HCT116 (cell line): ENCODE data around the gene PCDHA7. TPM values are rescaled to one million over a fixed set of nuclear protein-coding genes. Genes with fewer than 3 reads are reported as not detected.

Source experiments
- ATAC-seq: fragments of 200-7000 bp; cut with Tn5 transposase; 2 replicates; pipeline ENCODE4 v1.9.1; 2020; ENCODE audit warnings: mild to moderate bottlenecking, moderate library complexity
- BruUV-seq: library from RNA; stranded (reverse); fragments of 400-500 nt; replicated peaks from 2 replicates; lab custom pipeline; 2021; lab: Mats Ljungman, UMichigan
- CTCF ChIA-PET: fragments of 300-600 bp; sonication (Branson Sonifier 250); formaldehyde crosslinking; loops from one replicate; lab custom pipeline; 2021; ENCODE audit warnings: antibody characterized with exemption; lab: Charles Lee
- POLR2A ChIA-PET: fragments of 300-600, 350-600 bp; sonication (Branson Sonifier 250); formaldehyde crosslinking; loops from one replicate; lab custom pipeline; 2021; ENCODE audit warnings: antibody characterized with exemption; lab: Charles Lee
- RAD21 ChIA-PET, 2 experiments: fragments of 300-600 bp; sonication (Branson Sonifier 250); formaldehyde crosslinking; loops; one replicate each; lab custom pipeline; 2023; ENCODE audit warnings: low total read pairs in 2 of 2; ENCODE audit not compliant: uncharacterized antibody in 2 of 2, unreplicated experiment in 2 of 2, low non-redundant PET in 1 of 2; lab: Charles Lee
- DNase-seq: peaks from one replicate; pipeline ENCODE4 v3.0.0-alpha.2; 2010; ENCODE audit warnings: low read depth, low spot score
- H2AFZ ChIP-seq: fragments of 200-600 bp; shearing (Covaris generic), sonication (generic); 2 replicates; pipeline ENCODE4 v1.6.1; 2017; ENCODE audit warnings: low read depth, mixed run types, mixed read lengths, antibody characterized with exemption, low read length; ENCODE audit not compliant: poor library complexity, severe bottlenecking
- H3K27ac ChIP-seq: 2 replicates; pipeline ENCODE4 v1.5.1; 2012; ENCODE audit warnings: low read depth, low read length
- H3K27me3 ChIP-seq: fragments of 200-600 bp; sonication (generic); 2 replicates; pipeline ENCODE4 v1.6.1; 2016; ENCODE audit warnings: mixed run types, low read length, mixed read lengths; ENCODE audit not compliant: insufficient read depth
- H3K36me3 ChIP-seq, 2 experiments: fragments of 200-500 bp in 1 of 2; fragments of 200-600 bp in 1 of 2; sonication (Bioruptor generic) in 1 of 2; sonication (generic) in 1 of 2; 2 replicates each; pipeline versions ENCODE4 v1.5.1 to v1.6.1; 2014 to 2016; ENCODE audit warnings: low read length in 2 of 2, inconsistent platforms in 1 of 2, mixed read lengths in 1 of 2, mixed run types in 1 of 2; ENCODE audit not compliant: insufficient read depth in 2 of 2, control insufficient read depth in 1 of 2
- H3K4me1 ChIP-seq, 2 experiments: fragments of 200-600 bp in 1 of 2; sonication (generic) in 1 of 2; 2 replicates each; pipeline versions ENCODE4 v1.5.1 to v1.6.1; 2012 to 2017; ENCODE audit warnings: low read length in 2 of 2, inconsistent platforms in 1 of 2, mild to moderate bottlenecking in 1 of 2, mixed read lengths in 1 of 2, mixed run types in 1 of 2, moderate library complexity in 1 of 2; ENCODE audit not compliant: insufficient read depth in 2 of 2, control insufficient read depth in 1 of 2
- H3K4me2 ChIP-seq: fragments of 200-600 bp; sonication (generic); 2 replicates; pipeline ENCODE4 v1.6.1; 2017; ENCODE audit warnings: mixed run types, low read length, mixed read lengths
- H3K4me3 ChIP-seq, 2 experiments: fragments of 200-600 bp in 1 of 2; sonication (generic) in 1 of 2; replicated peaks in 1 of 2; 2 replicates each; pipeline ENCODE4 v1.5.1; 2011 to 2016; ENCODE audit warnings: low read length in 2 of 2, control low read depth in 1 of 2, low read depth in 1 of 2, mild to moderate bottlenecking in 1 of 2, mixed read lengths in 1 of 2, mixed run types in 1 of 2
- H3K79me2 ChIP-seq: fragments of 200-600 bp; sonication (generic); 2 replicates; pipeline ENCODE4 v1.6.1; 2017; ENCODE audit warnings: mild to moderate bottlenecking, mixed run types, low read length, moderate library complexity, mixed read lengths; ENCODE audit not compliant: insufficient read depth
- H3K9ac ChIP-seq: fragments of 200-600 bp; sonication (generic); 2 replicates; pipeline ENCODE4 v1.6.1; 2016; ENCODE audit warnings: low read length, mixed read lengths
- H3K9me2 ChIP-seq: fragments of 200-600 bp; sonication (generic), shearing (Covaris generic); 2 replicates; pipeline ENCODE4 v1.6.1; 2017; ENCODE audit warnings: mixed run types, mild to moderate bottlenecking, moderate library complexity; ENCODE audit not compliant: insufficient read depth
- H3K9me3 ChIP-seq, 2 experiments: fragments of 200-500 bp in 1 of 2; fragments of 200-600 bp in 1 of 2; sonication (Bioruptor generic) in 1 of 2; sonication (generic) in 1 of 2; 2 replicates each; pipeline ENCODE4 v1.6.1; 2014 to 2017; ENCODE audit warnings: low read length in 2 of 2, mixed read lengths in 2 of 2, inconsistent platforms in 1 of 2, low read depth in 1 of 2, mild to moderate bottlenecking in 1 of 2, mixed run types in 1 of 2, moderate library complexity in 1 of 2; ENCODE audit not compliant: control insufficient read depth in 1 of 2, insufficient read depth in 1 of 2
- H4K20me1 ChIP-seq: fragments of 200-600 bp; sonication (generic), shearing (Covaris generic); 2 replicates; pipeline ENCODE4 v1.6.1; 2017; ENCODE audit warnings: mixed run types, mild to moderate bottlenecking, moderate library complexity; ENCODE audit not compliant: insufficient read depth
- ATF3 ChIP-seq: IDR thresholded peaks from 2 replicates; pipeline ENCODE4 v1.6.1; 2012
- CEBPB ChIP-seq: IDR thresholded peaks from 2 replicates; pipeline ENCODE4 v1.6.1; 2012; ENCODE audit warnings: low read depth
- EGR1 ChIP-seq: IDR thresholded peaks from 2 replicates; pipeline ENCODE4 v1.6.1; 2012; ENCODE audit warnings: low read depth
- FOSL1 ChIP-seq: IDR thresholded peaks from 2 replicates; pipeline ENCODE4 v1.6.1; 2012; ENCODE audit warnings: low read depth
- POLR2A ChIP-seq: IDR thresholded peaks from 2 replicates; pipeline ENCODE4 v1.7.0; 2011; ENCODE audit warnings: borderline replicate concordance; ENCODE audit not compliant: insufficient read depth, insufficient read length; ENCODE audit errors: extremely low read depth
- RAD21 ChIP-seq: IDR thresholded peaks from 2 replicates; pipeline ENCODE4 v1.6.1; 2012; ENCODE audit warnings: low read depth, mild to moderate bottlenecking
- REST ChIP-seq: IDR thresholded peaks from 2 replicates; pipeline ENCODE4 v1.6.1; 2012; ENCODE audit warnings: low read depth
- SIN3A ChIP-seq: IDR thresholded peaks from 2 replicates; pipeline ENCODE4 v1.6.1; 2012; ENCODE audit warnings: low read depth
- SRF ChIP-seq: IDR thresholded peaks from 2 replicates; pipeline ENCODE4 v1.6.1; 2012; ENCODE audit warnings: low read depth
- TCF7L2 ChIP-seq: IDR thresholded peaks from 2 replicates; pipeline ENCODE4 v1.7.0; 2011; ENCODE audit warnings: borderline replicate concordance, inconsistent platforms; ENCODE audit not compliant: insufficient read depth, insufficient read length; ENCODE audit errors: extremely low read depth
- YY1 ChIP-seq: IDR thresholded peaks from 2 replicates; pipeline ENCODE4 v1.6.1; 2011; ENCODE audit warnings: low read length, low read depth, moderate library complexity, mild to moderate bottlenecking; ENCODE audit not compliant: insufficient replicate concordance; ENCODE audit errors: extremely low read depth
- ZBTB33 ChIP-seq: IDR thresholded peaks from 2 replicates; pipeline ENCODE4 v1.6.1; 2011; ENCODE audit warnings: mild to moderate bottlenecking, low read length, moderate library complexity; ENCODE audit not compliant: insufficient replicate concordance; ENCODE audit errors: extremely low read depth
- ZFX ChIP-seq: fragments of 450-650 bp; IDR thresholded peaks from 2 replicates; pipeline ENCODE4 v1.6.1; 2017
- ZNF274 ChIP-seq: fragments of 200-500 bp; sonication (Bioruptor generic); IDR thresholded peaks from 2 replicates; pipeline ENCODE4 v1.6.1; 2014; ENCODE audit warnings: mild to moderate bottlenecking, low read depth, low read length, inconsistent platforms
- intact Hi-C: fragments of 100-400 bp; cut with micrococcal nuclease; formaldehyde crosslinking; loops from 2 replicates; pipeline ENCODE4 v1.10.0; 2022
- total RNA-seq: library from RNA; stranded (reverse); gene quantifications from one replicate; pipeline ENCODE4 v1.2.1, GENCODE V29; 2021; ENCODE audit not compliant: unreplicated experiment

PCDHA7 gene
- total RNA-seq, 1 experiment from 2014 or later = not detected

GRCh38 chr5:140835622-140836510 is 1.8 kb downstream of the PCDHA7 start:
- no TSS peak for BruUV-seq
- H3K4me3 ChIP-seq = no peak overlapping the region
- ATAC-seq = no peak
- ChIA-PET RAD21 (no interaction called here), CTCF (no interaction called here), POLR2A (no interaction called here)
- H4K20me1 ChIP-seq = no peaks in the 10 kb centered on the region
- H3K79me2 ChIP-seq = no peaks in the 10 kb centered on the region
- no peaks in the 10 kb centered on the region; a peak in 1 of 4 replicates for H3K9me3 ChIP-seq
- no peak overlapping the region for H3K4me2 ChIP-seq
- H3K4me1 ChIP-seq = no peaks in the 10 kb centered on the region
- intact Hi-C loops = no loop called here
- H2AFZ ChIP-seq = no peak overlapping the region
- H3K9me2 ChIP-seq = no peaks in the 10 kb centered on the region
- no peaks in the 10 kb centered on the region for H3K27me3 ChIP-seq
- no peak overlapping the region for H3K27ac ChIP-seq
- H3K9ac ChIP-seq = no peak overlapping the region
- TF ChIP-seq TCF7L2 (no peak), YY1 (no peak), SIN3A (no peak), SRF (no peak), ZFX (no peak), EGR1 (no peak), REST (no peak), ATF3 (no peak), CEBPB (no peak), ZBTB33 (no peak), ZNF274 (no peak), FOSL1 (no peak), RAD21 (no peak), POLR2A (no peak)
- TF ChIP-seq, all 23 proteins: peak for 0
- no peaks in the 10 kb centered on the region for H3K36me3 ChIP-seq
- DNase-seq = no peak
